ENCODE data around the gene SPOCK1.

GRCh38 chr5:137379555-137380286 lies 119.4 kb downstream of the SPOCK1 start:
- TF ChIP-seq NPAS2 (CRISPR knock-in tag; IDR thresholded peaks at IDR 0.05; ENCODE audit: borderline replicate concordance) (no peak), CTCF (IDR thresholded peaks at IDR 0.05) (no peak), SREBF2 (IDR thresholded peaks at IDR 0.05) (no peak), POLR2A (IDR thresholded peaks at IDR 0.05; ENCODE audit: low read length) (no peak), EHMT2 (IDR thresholded peaks at IDR 0.05; ENCODE audit: low read depth) (no peak), CHD2 (IDR thresholded peaks at IDR 0.05; ENCODE audit: low read length, partially characterized antibody) (no peak), MAFK (IDR thresholded peaks at IDR 0.05; ENCODE audit: partially characterized antibody) (no peak), MAX (IDR thresholded peaks at IDR 0.05) (no peak)
